Heart right ventricle (tissue), 16 donors: ENCODE data around the gene ARHGDIB. TPM values are rescaled to one million over a fixed set of nuclear protein-coding genes. Genes with fewer than 3 reads are reported as not detected.

Source experiments
- ATAC-seq, 8 donors: fragments of 200-7000 bp; cut with Tn5 transposase; one replicate each; pipeline ENCODE4 v1.9.1; 2020; ENCODE audit warnings: mild to moderate bottlenecking in 8 of 8, moderate library complexity in 8 of 8, moderate number of reproducible peaks in 1 of 8
- DNase-seq, 2 donors: peaks; one replicate each; pipeline ENCODE4 v3.0.0-alpha.2; 2020
- H3K27ac ChIP-seq, 10 donors: fragments of 200-600 bp; sonication (generic) in 2 of 10; one replicate each; pipeline versions ENCODE4 v1.5.0 to v1.8.0; 2020 to 2022; ENCODE audit warnings: mild to moderate bottlenecking in 3 of 10
- H3K27me3 ChIP-seq, 7 donors: fragments of 200-600 bp; one replicate each; pipeline ENCODE4 v1.8.0; 2021 to 2022; ENCODE audit warnings: mild to moderate bottlenecking in 2 of 7
- H3K36me3 ChIP-seq, 9 donors: fragments of 200-600 bp; sonication (generic) in 1 of 9; one replicate each; pipeline versions ENCODE4 v1.5.0 to v1.8.0; 2020 to 2022; ENCODE audit warnings: mild to moderate bottlenecking in 2 of 9
- H3K4me1 ChIP-seq, 9 donors: fragments of 200-600 bp; sonication (generic) in 1 of 9; one replicate each; pipeline versions ENCODE4 v1.5.0 to v1.8.0; 2020 to 2022; ENCODE audit warnings: mild to moderate bottlenecking in 4 of 9
- H3K4me3 ChIP-seq, 10 donors: fragments of 200-600 bp; sonication (generic) in 2 of 10; one replicate each; pipeline versions ENCODE4 v1.5.0 to v1.8.0; 2020 to 2022; ENCODE audit warnings: mild to moderate bottlenecking in 7 of 10, moderate library complexity in 2 of 10
- H3K9me3 ChIP-seq, 11 donors: fragments of 200-600 bp in 10 of 11; sonication (generic) in 2 of 11; one replicate each; pipeline versions ENCODE4 v1.5.0 to v1.8.0; 2013 to 2022; ENCODE audit warnings: mild to moderate bottlenecking in 2 of 11, control low read depth in 1 of 11, moderate library complexity in 1 of 11
- CTCF ChIP-seq, 9 donors: fragments of 200-600 bp; sonication (generic) in 2 of 9; IDR thresholded peaks; one replicate each; pipeline versions ENCODE4 v1.5.0 to v1.8.0; 2021 to 2022; ENCODE audit warnings: antibody characterized with exemption in 9 of 9, mild to moderate bottlenecking in 5 of 9, moderate library complexity in 1 of 9
- WGBS, 2 donors: extraction: QIAGEN DNeasy Blood & Tissue Kit; methylation state at CpG; one replicate each; pipeline ENCODE4 v1.1.7; 2013; ENCODE audit warnings: inconsistent platforms in 1 of 2; 5-methylcytosine and 5-hydroxymethylcytosine counted together
- intact Hi-C, 10 donors: fragments of 100-400 bp; cut with DNase I; formaldehyde crosslinking; loops; one replicate each; pipeline versions ENCODE4 v1.11.1 to v1.14.2; 2022
- polyA plus RNA-seq, 2 donors: library from polyadenylated mRNA; stranded (reverse); fragments of 200-250 nt; gene quantifications; one replicate each; pipeline ENCODE4 v1.2.3, GENCODE V29; 2013
- total RNA-seq, 10 donors: library from RNA; stranded (reverse); fragmentation: NEBNext Ultra II Directional in 3 of 10; extraction: Animal tissue kit (Norgen Biotek cat#: 25700) in 3 of 10; gene quantifications; one replicate each; pipeline versions ENCODE4 v1.2.1 to v1.2.4, GENCODE V29; 2021 to 2023
- donor health status: Arrhythmogenic right ventricular cardiomyopathy.
- donor health status: ischemic (EF 13 %, LVEDD 7.1; RV severe dilation, severe dysfunction).
- donor health status: healthy with polysubstance abuse.
- donor health status: DM: no; HTN: yes; CAD: no.
- donor health status: DM: no; HTN: no; CAD: no.
- donor health status: ischemic (EF 25% LVEDD 6.9; RV normal size, moderate dysfunction).
- donor health status: ischemic (EF 25% LVEDD 5.7; RV mildly dilated, moderate dysfunction).
- donor health status: healthy.
- donor health status: DM: yes; HTN: yes; CAD: no.
- donor health status: Ischemic cardiomyopathy.
- donor health status: ischemic (EF 35%, LVEDD 5.7; RV mildly dilated, moderate dysfunction).
- donor health status: nonischemic (EF 11% LVEDD 7.7; RV severe dilation, severe dysfunction).
- donor health status: DM: yes; HTN: yes; CAD: no.
- donor health status: PGD.
- donor health status: ischemic (EF 29% LVEDD 5.4; RV normal size, mild dysfunction).
- donor health status: nonischemic (EF 23%, LVEDD 6.1; RV moderate dilation, normal function).

Gene ARHGDIB
- total and polyA plus RNA-seq, 12 donors: 28.1 to 150 (median 45.4) TPM

- Histone ChIP-seq H3K9me3 (peaks cover 0 to 4% (median 0%) of the 10 kb centered on the region in 11 donors), H3K4me1 (peaks cover 0 to 12% (median 0%) of the 10 kb centered on the region in 9 donors), H3K4me3 (no peak overlapping the region), H3K27ac (no peak overlapping the region), H3K36me3 (peaks cover 0 to 56% (median 12%) of the 10 kb centered on the region in 9 donors), H3K27me3 (no peaks in the 10 kb centered on the region)
- DNase-seq: no peak
- intact Hi-C loops: loop anchor here in 1 of 10 donors (10.0 kb wide), 1 partner anchor 53 kb away; no protein-coding TSS in a partner anchor
- 95 to 96% methylated on average over 2 of the region's 2 CpGs for WGBS, 2 donors
- no peak for TF ChIP-seq CTCF (IDR thresholded peaks at IDR 0.05)
- ATAC-seq: no peak
Observed at GRCh38 chr12:14941369-14941768, 20.0 kb downstream of the ARHGDIB start.

- H3K27ac ChIP-seq: no peak within 1 kb of the TSS
- peaks cover 0 to 5% (median 0%) of the 10 kb centered on the region in 9 donors for H3K4me1 ChIP-seq
- ATAC-seq (no peak), DNase-seq (no peak)
- no peak within 1 kb of the TSS for H3K4me3 ChIP-seq
- H3K36me3 ChIP-seq: peaks cover 0 to 45% (median 12%) of the 10 kb centered on the region in 9 donors
- H3K27me3 ChIP-seq: no peaks in the 10 kb centered on the region
- intact Hi-C loops: loop anchor here in 1 of 10 donors (10.0 kb wide), 1 partner anchor 46 kb away; no protein-coding TSS in a partner anchor
- 88 to 92% methylated on average over 3 of the region's 3 CpGs for WGBS, 2 donors
- no peak for TF ChIP-seq CTCF (IDR thresholded peaks at IDR 0.05)
- peaks cover 0 to 4% (median 0%) of the 10 kb centered on the region in 11 donors for H3K9me3 ChIP-seq
Observed at GRCh38 chr12:14938301-14938700, 23.1 kb downstream of the ARHGDIB start, which contains the start of gene ERP27. TSS of gene ERP27 (minus strand) at chr12:14938537. CDS start at chr12:14938508, 29 bp downstream.

- DNase-seq: no peak
- 82 to 88% methylated on average over 1 of the region's 1 CpG for WGBS, 2 donors
- no peak overlapping the region for H3K4me3 ChIP-seq
- H3K27ac ChIP-seq: no peak overlapping the region
- peak in 1 of 9 donors; percentile 21 for TF ChIP-seq CTCF (IDR thresholded peaks at IDR 0.05)
- intact Hi-C loops: loop anchor here in 1 of 10 donors (10.0 kb wide), 1 partner anchor 47 kb away; no protein-coding TSS in a partner anchor
- no peaks in the 10 kb centered on the region for H3K27me3 ChIP-seq
- no peak for ATAC-seq
- H3K9me3 ChIP-seq: peaks cover 0 to 4% (median 0%) of the 10 kb centered on the region in 11 donors
- H3K4me1 ChIP-seq: peaks cover 0 to 5% (median 0%) of the 10 kb centered on the region in 9 donors
- peaks cover 0 to 43% (median 12%) of the 10 kb centered on the region in 9 donors for H3K36me3 ChIP-seq
Observed at GRCh38 chr12:14937689-14938088, 23.7 kb downstream of the ARHGDIB start.

DNA sequence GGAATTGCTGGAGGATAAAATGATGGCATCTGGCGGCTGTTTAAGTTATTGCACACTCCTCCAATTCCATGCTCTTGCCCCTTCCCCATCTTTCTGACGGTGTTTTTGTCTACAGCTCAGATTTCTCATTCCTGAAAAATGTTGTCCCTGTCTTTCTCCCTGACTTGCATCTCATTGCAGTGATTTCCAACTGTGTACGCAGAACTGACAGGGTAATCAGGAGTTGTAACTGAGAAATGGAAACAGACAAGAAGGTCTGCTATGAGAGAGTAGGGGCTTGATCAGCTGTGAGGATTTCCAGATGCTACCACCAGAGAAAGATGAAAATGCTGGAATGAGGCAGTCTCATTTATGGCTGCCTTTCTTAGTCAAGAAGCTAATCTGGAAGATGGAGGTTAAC is 24.4 kb downstream of the ARHGDIB start:
- ATAC-seq (no peak), DNase-seq (no peak)
- 89 to 95% methylated on average over 3 of the region's 3 CpGs for WGBS, 2 donors
- H3K27ac ChIP-seq: no peak overlapping the region
- no peak for TF ChIP-seq CTCF (IDR thresholded peaks at IDR 0.05)
- peaks cover 0 to 40% (median 12%) of the 10 kb centered on the region in 9 donors for H3K36me3 ChIP-seq
- peaks cover 0 to 4% (median 0%) of the 10 kb centered on the region in 11 donors for H3K9me3 ChIP-seq
- H3K4me3 ChIP-seq: no peak overlapping the region
- intact Hi-C loops: loop anchor here in 1 of 10 donors (10.0 kb wide), 1 partner anchor 48 kb away; no protein-coding TSS in a partner anchor
- no peaks in the 10 kb centered on the region for H3K27me3 ChIP-seq
- H3K4me1 ChIP-seq: peaks cover 0 to 5% (median 0%) of the 10 kb centered on the region in 9 donors
